Epithelial cell of proximal tubule (primary cell): ENCODE data around the gene ALDH9A1. TPM values are rescaled to one million over a fixed set of nuclear protein-coding genes. Genes with fewer than 3 reads are reported as not detected.
"Not testable (repeated sequence)": the region's sequence is repeated elsewhere in the genome, so short reads cannot be mapped to it uniquely, and the experiment has no call there.

ENCODE experiments used
- DNase-seq: peaks from one replicate; pipeline ENCODE4 v3.0.0-alpha.2; 2011; ENCODE audit warnings: low read depth
- H3K4me3 ChIP-seq: 2 replicates; pipeline ENCODE4 v1.5.1; 2011; ENCODE audit warnings: low read depth, mild to moderate bottlenecking, low read length
- CTCF ChIP-seq: conservative IDR thresholded peaks from 2 replicates; pipeline ENCODE4 v1.5.1; 2012; ENCODE audit warnings: low read depth, mild to moderate bottlenecking, low read length
- total RNA-seq: library from RNA; depleted of rRNA; stranded (reverse); fragments of >200 nt; gene quantifications from 2 replicates; pipeline ENCODE4 v1.2.3, GENCODE V29; 2015

ALDH9A1 gene
- total RNA-seq, 1 donor from 2014 or later = 44.5 TPM

GRCh38 chr1:165726841-165727240, 28.5 kb upstream of the ALDH9A1 start:
- no peak overlapping the region for H3K4me3 ChIP-seq
- DNase-seq = no peak
- TF ChIP-seq CTCF = no peak

GRCh38 chr1:165726169-165726568, 27.8 kb upstream of the ALDH9A1 start:
- H3K4me3 ChIP-seq = no peak overlapping the region
- TF ChIP-seq CTCF = no peak
- DNase-seq = no peak

GRCh38 chr1:165717918-165718515, 19.7 kb upstream of the ALDH9A1 start:
- no peak for DNase-seq
- no peak overlapping the region for H3K4me3 ChIP-seq
- peak; percentile 92 for TF ChIP-seq CTCF

GRCh38 chr1:165716265-165717051, 18.1 kb upstream of the ALDH9A1 start:
- not testable (repeated sequence) for H3K4me3 ChIP-seq, DNase-seq

- no peak for TF ChIP-seq CTCF
- DNase-seq = no peak
- no peak overlapping the region for H3K4me3 ChIP-seq
These were observed 14.4 kb upstream of the ALDH9A1 start for GRCh38 chr1:165712764-165713163.

- no peak for DNase-seq
- no peak overlapping the region for H3K4me3 ChIP-seq
- no peak for TF ChIP-seq CTCF
These were observed 9.8 kb upstream of the ALDH9A1 start for GRCh38 chr1:165707984-165708706.

- H3K4me3 ChIP-seq = no peak overlapping the region
- TF ChIP-seq CTCF = no peak
- DNase-seq = no peak
These were observed 5.3 kb upstream of the ALDH9A1 start for GRCh38 chr1:165703648-165704047.

GRCh38 chr1:165701922-165702321, 3.6 kb upstream of the ALDH9A1 start:
- not testable (repeated sequence) for DNase-seq, H3K4me3 ChIP-seq
